HEK293 (cell line): Measurements from ENCODE around the gene HMGB2.

Source experiments
- CTCF ChIA-PET: fragments of 350-600 bp; formaldehyde crosslinking; extraction: SDS; loops from one replicate; lab custom pipeline; 2021; ENCODE audit warnings: antibody characterized with exemption; lab: Yijun Ruan, JAX
- POLR2A ChIA-PET: fragments of 300-600 bp; formaldehyde crosslinking; extraction: SDS; loops from one replicate; lab custom pipeline; 2020; ENCODE audit warnings: antibody characterized with exemption, inconsistent platforms; lab: Yijun Ruan, JAX
- H3K27ac ChIP-seq: fragments of 200-500 bp; sonication (Bioruptor generic); 2 replicates; pipeline ENCODE4 v1.5.1; 2014; ENCODE audit warnings: low read depth, low read length, control low read depth, inconsistent platforms; ENCODE audit errors: extremely low read depth
- H3K36me3 ChIP-seq, 2 experiments: fragments of 200-500 bp in 1 of 2; sonication (Bioruptor generic) in 1 of 2; 1 replicate in 1 of 2; 2 replicates in 1 of 2; pipeline ENCODE4 v1.5.1; 2014 to 2017; ENCODE audit warnings: inconsistent platforms in 2 of 2, low read length in 2 of 2; ENCODE audit not compliant: control insufficient read depth in 2 of 2, insufficient read depth in 1 of 2
- H3K4me1 ChIP-seq: fragments of 200-500 bp; sonication (Bioruptor generic); 2 replicates; pipeline ENCODE4 v1.5.1; 2014; ENCODE audit warnings: mild to moderate bottlenecking, low read length, inconsistent platforms; ENCODE audit not compliant: control insufficient read depth, insufficient read depth
- H3K4me3 ChIP-seq: 2 replicates; pipeline ENCODE4 v1.5.1; 2011; ENCODE audit warnings: low read depth, mild to moderate bottlenecking, control low read depth, low read length, moderate library complexity
- H3K9me3 ChIP-seq: fragments of 200-500 bp; sonication (Bioruptor generic); 2 replicates; pipeline ENCODE4 v1.5.1; 2014; ENCODE audit warnings: low read depth, low read length, inconsistent platforms; ENCODE audit not compliant: control insufficient read depth, insufficient read depth
- EGR2 ChIP-seq: fragments of 450-650 bp; formaldehyde crosslinking; IDR thresholded peaks from 2 replicates; pipeline ENCODE4 v1.5.1; 2016; ENCODE audit warnings: low read depth, missing biosample characterization, missing genetic modification characterization
- SCRT1 ChIP-seq: fragments of 450-650 bp; formaldehyde crosslinking; IDR thresholded peaks from 2 replicates; pipeline ENCODE4 v1.5.1; 2016; ENCODE audit warnings: missing biosample characterization, missing genetic modification characterization, borderline replicate concordance
- ZNF239 ChIP-seq: fragments of 450-650 bp; formaldehyde crosslinking; IDR thresholded peaks from 2 replicates; pipeline ENCODE4 v1.5.1; 2016; ENCODE audit warnings: missing biosample characterization, missing genetic modification characterization
- ZNF394 ChIP-seq: fragments of 450-650 bp; formaldehyde crosslinking; IDR thresholded peaks from 2 replicates; pipeline ENCODE4 v1.5.1; 2016; ENCODE audit warnings: missing biosample characterization, missing genetic modification characterization, mild to moderate bottlenecking, moderate library complexity, borderline replicate concordance
- ZNF426 ChIP-seq: fragments of 450-650 bp; formaldehyde crosslinking; IDR thresholded peaks from 2 replicates; pipeline ENCODE4 v1.5.1; 2017; ENCODE audit warnings: missing biosample characterization, missing genetic modification characterization, mild to moderate bottlenecking, inconsistent platforms, moderate library complexity
- ZNF530 ChIP-seq: fragments of 450-650 bp; formaldehyde crosslinking; IDR thresholded peaks from 2 replicates; pipeline ENCODE4 v1.5.1; 2016; ENCODE audit warnings: low read depth, missing biosample characterization, missing genetic modification characterization
- ZNF558 ChIP-seq: fragments of 450-650 bp; formaldehyde crosslinking; IDR thresholded peaks from 2 replicates; pipeline ENCODE4 v1.5.1; 2016; ENCODE audit warnings: missing biosample characterization, missing genetic modification characterization
- ZNF792 ChIP-seq: fragments of 450-650 bp; formaldehyde crosslinking; IDR thresholded peaks from 2 replicates; pipeline ENCODE4 v1.5.1; 2016; ENCODE audit warnings: missing biosample characterization, missing genetic modification characterization
- ZNF837 ChIP-seq: fragments of 450-650 bp; formaldehyde crosslinking; IDR thresholded peaks from 2 replicates; pipeline ENCODE4 v1.5.1; 2016; ENCODE audit warnings: missing biosample characterization, missing genetic modification characterization
- TF ChIP-seq, protein P1 (sequence below): fragments of 450-650 bp; formaldehyde crosslinking; IDR thresholded peaks from 2 replicates; pipeline ENCODE4 v1.5.1; 2016; ENCODE audit warnings: missing biosample characterization, missing genetic modification characterization
- TF ChIP-seq, protein P2 (sequence below): fragments of 450-650 bp; formaldehyde crosslinking; IDR thresholded peaks from 2 replicates; pipeline ENCODE4 v1.5.1; 2016; ENCODE audit warnings: missing biosample characterization, missing genetic modification characterization
- TF ChIP-seq, protein P3 (sequence below): fragments of 450-650 bp; formaldehyde crosslinking; IDR thresholded peaks from 2 replicates; pipeline ENCODE4 v1.5.1; 2016; ENCODE audit warnings: missing biosample characterization, missing genetic modification characterization

HMGB2 gene

DNA sequence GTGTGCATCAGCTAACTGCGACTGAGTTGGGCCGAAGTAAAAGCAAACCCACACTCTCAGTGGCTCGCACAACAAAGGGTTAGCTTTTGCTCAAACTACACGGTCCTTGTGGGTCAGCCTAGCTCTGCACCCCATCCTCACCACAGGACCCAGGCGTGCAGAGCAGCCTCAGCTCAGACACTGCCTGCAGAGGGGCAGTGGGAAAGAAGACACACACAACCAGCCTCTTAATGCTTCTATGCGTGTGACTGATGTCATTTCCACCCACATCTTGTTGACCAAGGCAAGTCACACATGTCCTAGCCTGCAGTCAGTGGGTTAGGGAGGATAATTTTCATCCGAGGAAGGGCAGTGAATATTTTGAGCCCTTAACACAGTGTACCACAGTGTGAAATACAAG, 40.5 kb downstream of the HMGB2 start:
- Histone ChIP-seq H3K36me3 (peaks cover 0 to 3% of the 10 kb centered on the region in 2 experiments; a peak in 1 of 3 replicates), H3K4me3 (no peak overlapping the region), H3K4me1 (no peaks in the 10 kb centered on the region)
- CTCF ChIA-PET = interaction anchor here (0.6 to 2.9 kb wide), 2 partner anchors 7 to 12 kb away, joined by 4 to 35 read pairs; no protein-coding TSS in a partner anchor
- POLR2A ChIA-PET = no interaction called here
- TF ChIP-seq ZNF530 (tag by site-specific recombination) (no peak), EGR2 (tag by site-specific recombination) (0 out of 2 replicates have a peak, but pooled peaks have one; percentile 6), ZNF837 (tag by site-specific recombination) (no peak), ZNF558 (tag by site-specific recombination) (no peak)
- TF ChIP-seq, protein P1, sequence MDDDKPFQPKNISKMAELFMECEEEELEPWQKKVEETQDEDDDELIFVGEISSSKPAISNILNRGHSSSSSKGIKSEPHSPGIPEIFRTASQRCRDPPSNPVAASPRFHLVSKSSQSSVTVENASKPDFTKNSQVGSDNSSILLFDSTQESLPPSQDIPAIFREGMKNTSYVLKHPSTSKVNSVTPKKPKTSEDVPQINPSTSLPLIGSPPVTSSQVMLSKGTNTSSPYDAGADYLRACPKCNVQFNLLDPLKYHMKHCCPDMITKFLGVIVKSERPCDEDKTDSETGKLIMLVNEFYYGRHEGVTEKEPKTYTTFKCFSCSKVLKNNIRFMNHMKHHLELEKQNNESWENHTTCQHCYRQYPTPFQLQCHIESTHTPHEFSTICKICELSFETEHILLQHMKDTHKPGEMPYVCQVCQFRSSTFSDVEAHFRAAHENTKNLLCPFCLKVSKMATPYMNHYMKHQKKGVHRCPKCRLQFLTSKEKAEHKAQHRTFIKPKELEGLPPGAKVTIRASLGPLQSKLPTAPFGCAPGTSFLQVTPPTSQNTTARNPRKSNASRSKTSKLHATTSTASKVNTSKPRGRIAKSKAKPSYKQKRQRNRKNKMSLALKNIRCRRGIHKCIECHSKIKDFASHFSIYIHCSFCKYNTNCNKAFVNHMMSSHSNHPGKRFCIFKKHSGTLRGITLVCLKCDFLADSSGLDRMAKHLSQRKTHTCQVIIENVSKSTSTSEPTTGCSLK = no peak
- TF ChIP-seq, all 188 proteins: peak for 1
- Histone ChIP-seq H3K9me3 (no peaks in the 10 kb centered on the region), H3K27ac (no peak overlapping the region)

DNA sequence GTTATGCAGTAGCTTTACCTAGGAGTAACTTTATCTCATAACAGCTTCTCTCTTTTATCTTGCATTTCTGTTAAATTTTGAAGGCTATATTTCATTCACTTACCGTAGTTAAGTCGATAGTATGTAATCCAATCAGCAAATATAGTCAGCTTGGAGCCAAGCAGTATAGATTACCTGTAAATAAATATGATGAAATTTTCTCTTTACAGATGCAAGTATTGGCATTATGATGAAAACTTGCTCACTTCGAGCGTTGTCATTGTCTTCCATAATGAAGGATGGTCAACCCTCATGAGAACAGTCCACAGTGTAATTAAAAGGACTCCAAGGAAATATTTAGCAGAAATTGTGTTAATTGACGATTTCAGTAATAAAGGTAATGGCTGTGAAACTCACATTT, 42.3 kb downstream of the HMGB2 start:
- Histone ChIP-seq H3K4me1 (no peaks in the 10 kb centered on the region), H3K9me3 (no peaks in the 10 kb centered on the region), H3K4me3 (no peak overlapping the region), H3K36me3 (peaks cover 0 to 3% of the 10 kb centered on the region in 2 experiments; a peak in 1 of 3 replicates), H3K27ac (no peak overlapping the region)
- no peak for TF ChIP-seq ZNF239 (tag by site-specific recombination)
- TF ChIP-seq, protein P2, sequence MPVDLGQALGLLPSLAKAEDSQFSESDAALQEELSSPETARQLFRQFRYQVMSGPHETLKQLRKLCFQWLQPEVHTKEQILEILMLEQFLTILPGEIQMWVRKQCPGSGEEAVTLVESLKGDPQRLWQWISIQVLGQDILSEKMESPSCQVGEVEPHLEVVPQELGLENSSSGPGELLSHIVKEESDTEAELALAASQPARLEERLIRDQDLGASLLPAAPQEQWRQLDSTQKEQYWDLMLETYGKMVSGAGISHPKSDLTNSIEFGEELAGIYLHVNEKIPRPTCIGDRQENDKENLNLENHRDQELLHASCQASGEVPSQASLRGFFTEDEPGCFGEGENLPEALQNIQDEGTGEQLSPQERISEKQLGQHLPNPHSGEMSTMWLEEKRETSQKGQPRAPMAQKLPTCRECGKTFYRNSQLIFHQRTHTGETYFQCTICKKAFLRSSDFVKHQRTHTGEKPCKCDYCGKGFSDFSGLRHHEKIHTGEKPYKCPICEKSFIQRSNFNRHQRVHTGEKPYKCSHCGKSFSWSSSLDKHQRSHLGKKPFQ (tag by site-specific recombination) = no peak
- no peak for TF ChIP-seq ZNF792 (tag by site-specific recombination)
- TF ChIP-seq ZNF394 (tag by site-specific recombination) = no peak
- no peak for TF ChIP-seq ZNF426 (tag by site-specific recombination)
- TF ChIP-seq, protein P3, sequence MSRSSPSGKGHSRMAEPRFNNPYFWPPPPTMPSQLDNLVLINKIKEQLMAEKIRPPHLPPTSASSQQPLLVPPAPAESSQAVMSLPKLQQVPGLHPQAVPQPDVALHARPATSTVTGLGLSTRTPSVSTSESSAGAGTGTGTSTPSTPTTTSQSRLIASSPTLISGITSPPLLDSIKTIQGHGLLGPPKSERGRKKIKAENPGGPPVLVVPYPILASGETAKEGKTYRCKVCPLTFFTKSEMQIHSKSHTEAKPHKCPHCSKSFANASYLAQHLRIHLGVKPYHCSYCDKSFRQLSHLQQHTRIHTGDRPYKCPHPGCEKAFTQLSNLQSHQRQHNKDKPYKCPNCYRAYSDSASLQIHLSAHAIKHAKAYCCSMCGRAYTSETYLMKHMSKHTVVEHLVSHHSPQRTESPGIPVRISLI (tag by site-specific recombination) = no peak
- CTCF ChIA-PET = interaction anchor here (0.6 to 2.9 kb wide), 4 partner anchors 9 to 278 kb away, joined by 3 to 35 read pairs (median 6); no protein-coding TSS in a partner anchor
- POLR2A ChIA-PET = no interaction called here

DNA sequence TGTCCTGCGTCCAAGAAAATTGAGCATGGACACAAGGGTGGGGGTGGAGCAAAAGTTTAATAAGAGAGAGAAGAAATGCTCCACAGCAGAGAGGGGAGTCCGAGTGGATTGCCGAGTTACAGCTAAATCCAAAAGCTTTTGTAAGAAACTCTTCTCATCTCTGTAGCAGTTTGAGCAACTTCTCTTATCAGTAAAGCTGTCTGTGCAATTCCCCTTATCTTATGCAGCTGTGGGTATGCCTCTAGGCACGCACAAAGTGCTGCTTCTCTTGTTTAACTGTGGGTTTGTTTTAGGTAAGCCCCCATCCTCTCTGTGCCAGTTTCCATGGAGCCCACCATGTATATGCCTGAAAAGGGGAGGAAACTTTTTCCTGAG, 44.8 kb downstream of the HMGB2 start:
- H3K9me3 ChIP-seq = no peaks in the 10 kb centered on the region
- no peak overlapping the region for H3K4me3 ChIP-seq
- ChIA-PET CTCF (interaction anchor here (0.6 to 2.3 kb wide), 2 partner anchors 12 to 53 kb away, joined by 3 to 13 read pairs; no protein-coding TSS in a partner anchor), POLR2A (no interaction called here)
- no peaks in the 10 kb centered on the region for H3K36me3 ChIP-seq
- no peak overlapping the region for H3K27ac ChIP-seq
- TF ChIP-seq SCRT1 (tag by site-specific recombination) = no peak
- no peaks in the 10 kb centered on the region for H3K4me1 ChIP-seq
